HUES6 (cell line): Measurements from ENCODE around the gene KRT6A.
"Not testable (repeated sequence)": the region's sequence is repeated elsewhere in the genome, so short reads cannot be mapped to it uniquely, and the experiment has no call there.

Experiments used
- H3K27ac ChIP-seq: 2 replicates; pipeline ENCODE4 v1.7.0; 2013; ENCODE audit warnings: low read depth, mild to moderate bottlenecking, low read length, inconsistent platforms
- H3K27me3 ChIP-seq: 2 replicates; pipeline ENCODE4 v1.6.1; 2013; ENCODE audit warnings: low read length; ENCODE audit not compliant: control insufficient read depth, insufficient read depth
- H3K36me3 ChIP-seq: 2 replicates; pipeline ENCODE4 v1.6.1; 2013; ENCODE audit warnings: low read length; ENCODE audit not compliant: control insufficient read depth, insufficient read depth
- H3K4me1 ChIP-seq: 2 replicates; pipeline ENCODE4 v1.6.1; 2013; ENCODE audit warnings: low read length; ENCODE audit not compliant: control insufficient read depth, insufficient read depth
- H3K4me3 ChIP-seq: 2 replicates; pipeline ENCODE4 v1.5.1; 2013; ENCODE audit warnings: low read depth, low read length
- H3K9ac ChIP-seq: one replicate; pipeline ENCODE4 v1.6.1; 2013; ENCODE audit warnings: mild to moderate bottlenecking, low read length
- H3K9me3 ChIP-seq: 2 replicates; pipeline ENCODE4 v1.6.1; 2013; ENCODE audit warnings: low read depth, low read length; ENCODE audit not compliant: control insufficient read depth, insufficient read depth

KRT6A gene

GRCh38 chr12:52487744-52488443 is 5.2 kb downstream of the KRT6A start:
- not testable (repeated sequence) for H3K4me1 ChIP-seq, H3K27me3 ChIP-seq, H3K9ac ChIP-seq, H3K27ac ChIP-seq, H3K4me3 ChIP-seq, H3K36me3 ChIP-seq
- H3K9me3 ChIP-seq = peaks cover 12% of the 10 kb centered on the region

GRCh38 chr12:52487211-52487610 is 5.8 kb downstream of the KRT6A start:
- Histone ChIP-seq H3K27me3 (no peaks in the 10 kb centered on the region; the same call in 1 of the 2 replicates), H3K4me3 (no peak overlapping the region), H3K36me3 (no peaks in the 10 kb centered on the region), H3K9me3 (peaks cover 12% of the 10 kb centered on the region), H3K9ac (no peak overlapping the region), H3K27ac (no peak overlapping the region), H3K4me1 (no peaks in the 10 kb centered on the region)

GRCh38 chr12:52486166-52487105 is 6.6 kb downstream of the KRT6A start:
- Histone ChIP-seq H3K27ac (no peak overlapping the region), H3K27me3 (no peaks in the 10 kb centered on the region; the same call in 1 of the 2 replicates), H3K4me1 (no peaks in the 10 kb centered on the region), H3K36me3 (no peaks in the 10 kb centered on the region), H3K9me3 (peaks cover 12% of the 10 kb centered on the region), H3K9ac (no peak overlapping the region), H3K4me3 (no peak overlapping the region)

- no peaks in the 10 kb centered on the region for H3K4me1 ChIP-seq
- H3K9ac ChIP-seq = no peak overlapping the region
- no peaks in the 10 kb centered on the region for H3K27me3 ChIP-seq
- H3K9me3 ChIP-seq = peaks cover 34% of the 10 kb centered on the region
- H3K4me3 ChIP-seq = no peak overlapping the region
- no peaks in the 10 kb centered on the region for H3K36me3 ChIP-seq
- H3K27ac ChIP-seq = no peak overlapping the region
Observed at GRCh38 chr12:52480073-52480472, 13.0 kb downstream of the KRT6A start.

- H3K4me3 ChIP-seq = no peak overlapping the region
- no peak overlapping the region for H3K9ac ChIP-seq
- peaks cover 34% of the 10 kb centered on the region for H3K9me3 ChIP-seq
- H3K27ac ChIP-seq = no peak overlapping the region
- no peaks in the 10 kb centered on the region for H3K36me3 ChIP-seq
- H3K27me3 ChIP-seq = no peaks in the 10 kb centered on the region
- H3K4me1 ChIP-seq = no peaks in the 10 kb centered on the region
Observed at GRCh38 chr12:52477651-52478050, 15.4 kb downstream of the KRT6A start.

- Histone ChIP-seq H3K4me3 (no peak overlapping the region), H3K36me3 (no peaks in the 10 kb centered on the region), H3K4me1 (no peaks in the 10 kb centered on the region), H3K27me3 (no peaks in the 10 kb centered on the region), H3K9me3 (peaks cover 36% of the 10 kb centered on the region), H3K27ac (no peak overlapping the region), H3K9ac (no peak overlapping the region)
Observed at GRCh38 chr12:52474212-52474611, 18.8 kb downstream of the KRT6A start.

GRCh38 chr12:52473768-52474167 is 19.3 kb downstream of the KRT6A start, which contains the start of gene KRT6C:
Gene KRT6C (minus strand): TSS chr12:52473805. CDS start chr12:52473737, 68 bp downstream.
- H3K36me3 ChIP-seq = no peaks in the 10 kb centered on the region
- peaks cover 32% of the 10 kb centered on the region for H3K9me3 ChIP-seq
- H3K9ac ChIP-seq = no peak within 1 kb of the TSS
- H3K27ac ChIP-seq = no peak within 1 kb of the TSS
- H3K4me1 ChIP-seq = no peaks in the 10 kb centered on the region
- no peaks in the 10 kb centered on the region for H3K27me3 ChIP-seq
- no peak within 1 kb of the TSS for H3K4me3 ChIP-seq

- no peak overlapping the region for H3K4me3 ChIP-seq
- H3K27ac ChIP-seq = no peak overlapping the region
- H3K27me3 ChIP-seq = no peaks in the 10 kb centered on the region
- no peaks in the 10 kb centered on the region for H3K4me1 ChIP-seq
- peaks cover 13% of the 10 kb centered on the region for H3K9me3 ChIP-seq
- H3K36me3 ChIP-seq = no peaks in the 10 kb centered on the region
- no peak overlapping the region for H3K9ac ChIP-seq
Observed at GRCh38 chr12:52469853-52470252, 23.2 kb downstream of the KRT6A start.

GRCh38 chr12:52464897-52465296 is 28.2 kb downstream of the KRT6A start:
- Histone ChIP-seq H3K4me1 (no peaks in the 10 kb centered on the region), H3K27ac (no peak overlapping the region), H3K27me3 (no peaks in the 10 kb centered on the region), H3K9ac (no peak overlapping the region), H3K9me3 (peaks cover 4% of the 10 kb centered on the region; the same call in 1 of the 2 replicates), H3K4me3 (no peak overlapping the region), H3K36me3 (no peaks in the 10 kb centered on the region)

GRCh38 chr12:52461693-52462092 is 31.4 kb downstream of the KRT6A start:
- H3K27me3 ChIP-seq = no peaks in the 10 kb centered on the region
- H3K9me3 ChIP-seq = peaks cover 3% of the 10 kb centered on the region; the same call in 1 of the 2 replicates
- H3K4me3 ChIP-seq = no peak overlapping the region
- no peak overlapping the region for H3K9ac ChIP-seq
- no peaks in the 10 kb centered on the region for H3K36me3 ChIP-seq
- no peaks in the 10 kb centered on the region for H3K4me1 ChIP-seq
- no peak overlapping the region for H3K27ac ChIP-seq

GRCh38 chr12:52458861-52459260 is 34.2 kb downstream of the KRT6A start:
- H3K4me3 ChIP-seq = no peak overlapping the region
- no peak overlapping the region for H3K27ac ChIP-seq
- no peaks in the 10 kb centered on the region for H3K27me3 ChIP-seq
- H3K9me3 ChIP-seq = no peaks in the 10 kb centered on the region
- no peaks in the 10 kb centered on the region for H3K36me3 ChIP-seq
- H3K4me1 ChIP-seq = peaks cover 9% of the 10 kb centered on the region; the same call in 1 of the 2 replicates
- H3K9ac ChIP-seq = no peak overlapping the region
